Measurements from ENCODE around the gene HMCN1.

The HMCN1 gene

GRCh38 chr1:186030453-186030852, 296.3 kb downstream of the HMCN1 start:
- no peak for DNase-seq (ENCODE audit: low spot score)

- no peak for DNase-seq (ENCODE audit: low spot score)
Measured at GRCh38 chr1:186033847-186034271, 299.7 kb downstream of the HMCN1 start.

DNA sequence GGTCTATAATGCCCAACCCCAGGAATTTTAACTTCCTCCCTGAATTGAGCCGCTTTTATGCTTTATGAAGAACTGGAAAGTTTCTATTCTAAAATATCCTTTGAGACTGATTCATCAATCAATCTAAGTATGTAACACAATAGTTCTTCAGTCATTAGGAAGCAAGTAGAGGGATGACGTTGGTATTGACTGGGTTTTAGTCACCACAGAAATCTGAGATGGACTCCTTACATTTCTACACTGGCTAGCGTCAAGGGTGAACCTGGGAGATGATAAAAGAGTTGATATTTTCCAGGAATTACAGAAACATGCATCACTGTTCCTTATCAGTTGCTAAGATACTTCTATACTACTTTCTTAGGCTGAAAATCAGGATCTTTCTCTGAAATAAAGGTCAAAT, 308.0 kb downstream of the HMCN1 start:
- DNase-seq (ENCODE audit: low spot score), result no peak

- no peak for DNase-seq (ENCODE audit: low spot score)
Measured at GRCh38 chr1:186043296-186043695, 309.1 kb downstream of the HMCN1 start.

GRCh38 chr1:186044079-186044685, 310.0 kb downstream of the HMCN1 start:
- DNase-seq (ENCODE audit: low spot score), result no peak

DNA sequence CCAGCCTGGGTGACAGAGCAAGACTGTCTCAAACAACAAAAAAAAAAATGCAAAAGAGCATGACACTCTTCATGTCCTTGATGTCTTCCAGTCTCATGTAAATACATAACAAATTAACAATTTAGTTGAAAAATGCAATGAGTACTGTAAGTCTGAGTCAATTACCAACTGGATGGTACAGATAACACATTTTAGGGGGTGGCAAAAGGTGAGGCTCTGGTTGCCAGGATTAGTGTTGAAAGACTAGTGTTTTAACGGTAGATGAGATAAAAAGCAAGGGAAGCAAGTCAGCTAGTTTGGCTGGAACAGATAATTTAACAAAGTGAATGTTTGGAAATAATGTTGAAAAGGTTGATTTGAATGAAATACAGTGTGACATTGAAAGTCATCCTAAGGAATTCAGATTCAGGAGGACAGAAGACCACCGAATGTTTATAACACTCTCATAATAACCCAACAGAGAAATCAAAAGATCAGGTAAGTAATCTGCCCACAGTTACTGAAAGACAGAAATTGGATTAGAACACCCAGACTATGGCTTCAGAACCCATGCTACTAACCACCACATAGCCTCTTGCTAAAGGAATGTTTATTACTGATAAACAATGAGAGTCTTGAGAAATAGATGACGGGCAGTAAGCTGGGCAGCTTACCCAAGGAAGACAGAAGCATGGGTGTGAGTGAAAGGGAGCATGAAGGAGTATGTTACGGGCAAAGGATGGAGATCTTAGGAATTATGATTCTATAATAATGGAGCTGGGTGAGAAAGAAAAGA, 312.4 kb downstream of the HMCN1 start:
- DNase-seq (ENCODE audit: low spot score), result no peak

DNA sequence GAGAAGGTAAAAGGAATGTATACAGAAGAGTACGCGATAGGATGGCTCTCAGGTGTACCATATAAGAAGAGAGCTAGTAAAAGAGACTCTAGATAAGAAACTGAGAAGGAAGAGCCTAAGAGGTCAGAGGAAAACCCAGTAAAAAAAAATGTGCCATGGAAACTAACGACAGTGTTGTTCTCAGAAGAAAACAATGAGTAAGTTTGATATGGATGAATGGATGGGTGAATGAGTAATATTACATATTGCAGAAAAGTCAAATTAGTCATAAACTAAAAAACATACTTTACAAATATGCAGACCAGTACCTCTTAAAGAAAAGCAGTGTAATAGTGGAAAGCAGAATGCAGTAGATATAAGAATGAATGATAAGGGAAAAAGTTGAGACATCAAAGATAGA, 316.2 kb downstream of the HMCN1 start:
- no peak for DNase-seq (ENCODE audit: low spot score)

- no peak for DNase-seq (ENCODE audit: low spot score)
Measured at GRCh38 chr1:186054003-186054402, 319.8 kb downstream of the HMCN1 start.

DNA sequence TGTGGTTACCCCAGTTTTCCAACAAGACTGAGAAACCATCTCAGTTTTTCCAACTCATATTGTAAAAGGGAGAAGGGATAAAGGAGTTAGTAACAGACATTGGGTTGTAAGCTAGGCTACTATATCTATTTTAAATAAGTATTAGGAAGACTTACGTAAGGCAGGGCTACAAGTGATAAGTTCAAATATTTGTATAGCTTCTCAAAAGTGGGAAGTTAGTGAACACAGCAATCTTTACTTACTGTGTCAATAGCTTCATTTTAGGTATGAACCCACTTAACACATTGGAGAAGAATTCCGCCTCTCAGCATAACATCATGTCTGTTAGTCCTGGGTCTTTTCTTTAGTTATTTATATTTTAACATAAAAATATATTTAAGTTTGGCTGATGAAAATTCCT, 320.7 kb downstream of the HMCN1 start:
- DNase-seq (ENCODE audit: low spot score), result no peak

DNA sequence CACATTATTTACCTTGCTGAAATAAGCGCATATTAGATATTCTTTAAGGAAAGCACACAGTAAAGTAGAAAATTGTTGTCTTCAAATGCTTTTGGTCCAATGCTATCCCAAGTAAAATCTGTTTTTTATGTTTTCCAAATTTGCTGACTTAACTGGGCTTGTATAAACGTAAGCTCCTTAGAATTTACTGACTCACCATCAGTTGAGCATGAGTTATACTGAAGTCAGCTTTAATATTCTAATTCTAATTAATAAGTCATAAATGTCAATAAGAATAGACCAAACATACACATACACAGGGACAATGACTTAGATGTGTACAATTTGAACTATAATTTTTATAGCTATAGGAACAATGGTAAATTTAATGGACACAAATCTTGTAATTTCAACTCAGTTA, 321.7 kb downstream of the HMCN1 start:
- no peak for DNase-seq (ENCODE audit: low spot score)

DNA sequence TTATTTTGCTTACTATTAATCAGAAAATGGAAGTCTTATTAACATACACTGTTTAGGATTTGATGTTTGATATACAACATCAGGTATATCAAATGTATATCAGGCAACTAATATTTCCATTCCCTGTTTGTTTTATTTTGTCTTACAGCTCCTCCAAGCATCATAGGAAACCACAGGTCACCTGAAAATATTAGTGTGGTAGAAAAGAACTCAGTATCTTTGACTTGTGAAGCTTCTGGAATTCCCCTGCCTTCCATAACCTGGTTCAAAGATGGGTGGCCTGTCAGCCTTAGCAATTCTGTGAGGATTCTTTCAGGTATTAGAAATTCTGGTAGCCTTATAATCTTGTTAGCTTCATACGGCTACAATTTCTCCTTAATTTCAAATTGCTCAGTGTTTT, 322.9 kb downstream of the HMCN1 start:
- DNase-seq (ENCODE audit: low spot score), result no peak

GRCh38 chr1:186059311-186059710, 325.1 kb downstream of the HMCN1 start:
- no peak for DNase-seq (ENCODE audit: low spot score)

GRCh38 chr1:186059752-186060151, 325.6 kb downstream of the HMCN1 start:
- DNase-seq (ENCODE audit: low spot score), result no peak

DNA sequence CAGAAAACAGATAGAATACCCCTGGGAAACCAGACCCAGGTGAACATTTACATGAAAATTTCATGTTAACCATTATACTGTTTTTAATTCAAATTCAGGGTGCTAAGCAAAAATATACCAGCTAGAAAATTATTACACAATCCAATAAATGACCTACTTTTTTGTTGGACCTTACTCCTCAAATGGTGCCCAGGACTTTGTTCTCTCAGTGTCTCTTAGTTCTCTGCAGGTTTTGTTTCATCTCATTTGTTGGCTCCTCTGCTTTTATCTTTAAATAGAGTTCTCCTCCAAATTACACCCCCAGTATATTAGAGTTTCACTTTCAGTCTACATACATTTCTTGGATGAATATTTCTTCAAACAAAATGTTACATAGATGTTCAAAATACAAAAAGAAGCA, 326.0 kb downstream of the HMCN1 start:
- no peak for DNase-seq (ENCODE audit: low spot score)

DNA sequence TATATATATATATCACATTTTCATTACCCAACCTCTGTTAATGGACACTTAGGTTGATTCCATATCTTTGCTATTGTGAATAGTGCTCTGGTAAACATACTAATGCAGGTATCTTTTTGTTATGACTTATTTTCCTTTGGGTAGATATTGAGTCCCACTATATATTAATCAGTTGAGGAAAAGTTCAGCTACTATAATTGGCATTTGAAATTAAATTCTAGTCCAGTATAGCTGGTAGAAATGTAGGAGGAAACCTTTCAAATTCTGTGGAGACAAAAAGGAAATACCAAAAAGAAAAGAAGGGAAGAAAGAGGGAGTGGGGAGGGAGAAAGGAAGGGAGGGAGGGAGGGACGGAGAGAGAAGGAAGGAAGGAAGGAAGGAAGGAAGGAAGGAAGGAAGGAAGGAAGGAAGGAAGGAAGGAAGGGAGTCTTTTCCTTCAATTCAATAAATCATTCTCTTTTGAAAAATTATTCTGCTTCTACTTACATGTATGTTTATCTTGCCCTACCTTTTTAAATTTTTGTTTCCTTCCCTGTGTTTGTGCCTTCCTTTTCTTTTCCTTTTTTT, 329.0 kb downstream of the HMCN1 start:
- DNase-seq (ENCODE audit: low spot score), result no peak

DNA sequence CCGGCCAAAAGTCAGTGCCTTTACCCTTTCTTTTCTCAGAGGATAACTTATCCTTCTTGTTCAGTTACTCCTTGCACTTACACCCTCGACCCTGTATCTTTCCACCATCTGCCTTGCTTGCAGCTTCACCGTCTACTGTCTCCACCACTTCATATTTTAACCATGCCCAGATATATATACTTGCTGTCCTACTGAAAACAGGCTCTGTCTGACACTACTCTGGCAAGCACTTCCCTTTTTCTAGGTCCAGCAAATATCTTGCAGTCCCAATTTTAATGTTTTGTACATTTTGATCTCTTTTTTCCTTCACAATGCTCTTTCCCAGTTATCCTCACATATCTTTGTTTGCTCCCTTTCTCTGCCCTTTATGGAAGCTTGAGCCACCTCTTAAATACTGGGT, 332.2 kb downstream of the HMCN1 start:
- DNase-seq (ENCODE audit: low spot score), result no peak

DNA sequence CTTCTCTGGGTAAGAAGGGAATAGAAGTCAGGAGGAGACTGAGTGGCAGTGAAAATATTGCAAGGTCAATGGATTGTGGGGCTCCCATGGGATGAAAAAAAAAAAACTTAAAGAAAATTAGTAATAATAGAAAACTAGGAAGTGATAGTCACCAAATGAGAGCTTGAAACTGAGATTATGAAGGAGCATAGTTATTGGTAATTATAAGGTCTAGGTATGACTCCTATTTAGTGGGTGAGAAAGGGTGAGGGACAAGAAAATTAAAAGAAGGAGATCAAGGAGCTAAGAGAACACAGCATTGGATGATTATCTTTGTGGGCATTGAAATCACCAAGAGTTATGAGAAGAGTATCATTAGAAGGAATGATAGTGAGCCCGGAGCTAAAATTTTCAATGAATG, 339.5 kb downstream of the HMCN1 start:
- no peak for DNase-seq (ENCODE audit: low spot score)

GRCh38 chr1:186076006-186076405, 341.8 kb downstream of the HMCN1 start:
- no peak for DNase-seq (ENCODE audit: low spot score)

DNA sequence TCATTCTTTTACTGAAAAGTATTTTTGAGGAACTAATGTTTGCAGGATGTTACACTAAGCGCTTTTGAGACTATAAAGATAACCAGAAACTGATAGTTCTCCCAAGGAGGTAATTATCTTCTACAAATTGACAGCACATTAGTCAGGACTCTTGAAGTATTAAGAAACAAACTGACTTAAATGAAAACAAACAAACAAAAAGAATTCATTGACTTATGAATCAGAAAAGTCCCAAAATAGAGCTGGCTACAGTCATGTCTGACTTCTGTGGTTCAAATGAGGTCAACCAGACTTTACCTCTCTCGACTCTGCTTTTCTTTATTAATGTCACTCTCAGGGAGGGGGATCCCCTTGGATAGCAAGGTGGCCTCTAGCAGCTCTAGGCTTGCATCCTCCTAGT, 344.1 kb downstream of the HMCN1 start:
- no peak for DNase-seq (ENCODE audit: low spot score)

- no peak for DNase-seq (ENCODE audit: low spot score)
Measured at GRCh38 chr1:186079084-186079684, 345.0 kb downstream of the HMCN1 start.

GRCh38 chr1:186082235-186082937, 348.2 kb downstream of the HMCN1 start:
- peak; percentile 17 for DNase-seq (ENCODE audit: low spot score)

DNA sequence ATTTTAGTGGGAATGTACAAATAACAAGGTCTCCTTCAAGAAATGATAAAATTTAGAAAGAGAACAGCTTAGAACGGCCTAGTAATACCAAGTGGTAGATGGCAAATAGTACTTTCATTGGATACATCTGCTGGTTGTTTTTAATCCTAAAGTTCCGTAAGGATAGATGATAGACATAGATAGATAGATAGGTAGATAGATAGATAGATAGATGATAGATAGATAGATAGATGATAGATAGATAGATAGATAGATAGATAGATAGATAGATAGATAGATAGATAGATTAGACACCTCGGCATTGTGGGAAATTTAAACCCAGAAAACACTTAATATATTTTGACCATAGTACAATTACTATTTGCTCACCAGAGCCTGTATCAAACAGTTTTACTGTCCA, 352.4 kb downstream of the HMCN1 start:
- no peak for DNase-seq (ENCODE audit: low spot score)

DNA sequence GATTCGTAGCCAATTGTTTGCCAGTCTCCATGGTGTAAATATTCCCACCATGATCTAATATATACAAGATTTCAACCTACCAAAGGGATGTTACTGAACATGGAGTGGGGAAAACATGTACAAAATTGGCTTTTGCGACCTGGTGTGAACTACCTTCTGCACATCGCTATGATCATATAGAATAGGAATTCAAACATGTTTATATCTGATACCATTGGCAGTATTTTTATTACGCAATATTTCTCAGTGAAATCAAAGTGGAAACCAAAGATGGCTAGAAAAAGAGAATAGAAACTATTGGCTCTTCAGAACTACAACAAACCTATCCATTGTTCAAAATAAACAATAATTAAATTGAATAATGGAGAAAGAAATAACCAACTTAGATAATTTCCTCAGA, 355.7 kb downstream of the HMCN1 start:
- DNase-seq (ENCODE audit: low spot score), result no peak

All from globus pallidus (tissue), 1 donor.